SU-DHL-6 (cell line): ENCODE data around the gene SLC34A3.

Experiments
- EZH2phosphoT487 ChIP-seq: fragments of 200-600 bp; sonication (generic), shearing (Covaris generic); conservative IDR thresholded peaks from 2 replicates; pipeline ENCODE4 v1.6.1; 2018; ENCODE audit warnings: mild to moderate bottlenecking, antibody characterized with exemption, low read length, moderate library complexity, mixed read lengths
- TF ChIP-seq, protein P1 (sequence below): fragments of 200-600 bp; sonication (generic); IDR thresholded peaks from one replicate; pipeline ENCODE4 v1.5.1; 2017; ENCODE audit warnings: antibody characterized with exemption, mild to moderate bottlenecking, low read length, moderate library complexity; ENCODE audit not compliant: insufficient read depth, poor library complexity, severe bottlenecking

- TF ChIP-seq, protein P1, sequence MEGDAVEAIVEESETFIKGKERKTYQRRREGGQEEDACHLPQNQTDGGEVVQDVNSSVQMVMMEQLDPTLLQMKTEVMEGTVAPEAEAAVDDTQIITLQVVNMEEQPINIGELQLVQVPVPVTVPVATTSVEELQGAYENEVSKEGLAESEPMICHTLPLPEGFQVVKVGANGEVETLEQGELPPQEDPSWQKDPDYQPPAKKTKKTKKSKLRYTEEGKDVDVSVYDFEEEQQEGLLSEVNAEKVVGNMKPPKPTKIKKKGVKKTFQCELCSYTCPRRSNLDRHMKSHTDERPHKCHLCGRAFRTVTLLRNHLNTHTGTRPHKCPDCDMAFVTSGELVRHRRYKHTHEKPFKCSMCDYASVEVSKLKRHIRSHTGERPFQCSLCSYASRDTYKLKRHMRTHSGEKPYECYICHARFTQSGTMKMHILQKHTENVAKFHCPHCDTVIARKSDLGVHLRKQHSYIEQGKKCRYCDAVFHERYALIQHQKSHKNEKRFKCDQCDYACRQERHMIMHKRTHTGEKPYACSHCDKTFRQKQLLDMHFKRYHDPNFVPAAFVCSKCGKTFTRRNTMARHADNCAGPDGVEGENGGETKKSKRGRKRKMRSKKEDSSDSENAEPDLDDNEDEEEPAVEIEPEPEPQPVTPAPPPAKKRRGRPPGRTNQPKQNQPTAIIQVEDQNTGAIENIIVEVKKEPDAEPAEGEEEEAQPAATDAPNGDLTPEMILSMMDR: no peak
- no peak for TF ChIP-seq EZH2phosphoT487
These were observed 25.3 kb upstream of the SLC34A3 start, which contains the start of the genes NDOR1 and TMEM203 for GRCh38 chr9:137205126-137206069.
